Measurements from ENCODE around the gene MRPS10.

The MRPS10 gene

DNA sequence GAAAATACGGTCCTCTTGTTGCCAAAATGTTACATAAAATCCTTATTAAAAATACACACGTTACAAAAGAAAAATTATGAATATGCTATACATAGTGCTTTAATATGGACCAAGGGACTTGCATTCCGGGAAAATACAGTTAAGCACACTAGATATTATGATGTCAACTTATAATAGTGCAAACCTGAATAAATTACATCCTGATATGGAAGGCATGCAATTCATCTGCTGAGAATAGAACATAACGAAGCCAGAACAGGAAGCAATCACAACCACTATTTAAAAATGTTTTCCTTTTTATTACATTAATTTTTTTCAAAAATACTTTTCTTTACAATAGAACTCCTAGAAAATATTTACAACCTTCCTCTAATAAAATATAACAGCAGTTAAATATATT is 7.8 kb upstream of the MRPS10 start:
- Histone ChIP-seq H3K27ac (no peak overlapping the region), H3K36me3 (no peaks in the 10 kb centered on the region; the same call in 1 of the 2 replicates), H3K4me3 (ENCODE audit: low read depth, low read length) (no peak overlapping the region), H3K9me3 (ENCODE audit: severe bottlenecking) (no peaks in the 10 kb centered on the region), H3K27me3 (ENCODE audit: insufficient read depth, low read depth, severe bottlenecking) (no peaks in the 10 kb centered on the region)
- TF ChIP-seq, protein P1, sequence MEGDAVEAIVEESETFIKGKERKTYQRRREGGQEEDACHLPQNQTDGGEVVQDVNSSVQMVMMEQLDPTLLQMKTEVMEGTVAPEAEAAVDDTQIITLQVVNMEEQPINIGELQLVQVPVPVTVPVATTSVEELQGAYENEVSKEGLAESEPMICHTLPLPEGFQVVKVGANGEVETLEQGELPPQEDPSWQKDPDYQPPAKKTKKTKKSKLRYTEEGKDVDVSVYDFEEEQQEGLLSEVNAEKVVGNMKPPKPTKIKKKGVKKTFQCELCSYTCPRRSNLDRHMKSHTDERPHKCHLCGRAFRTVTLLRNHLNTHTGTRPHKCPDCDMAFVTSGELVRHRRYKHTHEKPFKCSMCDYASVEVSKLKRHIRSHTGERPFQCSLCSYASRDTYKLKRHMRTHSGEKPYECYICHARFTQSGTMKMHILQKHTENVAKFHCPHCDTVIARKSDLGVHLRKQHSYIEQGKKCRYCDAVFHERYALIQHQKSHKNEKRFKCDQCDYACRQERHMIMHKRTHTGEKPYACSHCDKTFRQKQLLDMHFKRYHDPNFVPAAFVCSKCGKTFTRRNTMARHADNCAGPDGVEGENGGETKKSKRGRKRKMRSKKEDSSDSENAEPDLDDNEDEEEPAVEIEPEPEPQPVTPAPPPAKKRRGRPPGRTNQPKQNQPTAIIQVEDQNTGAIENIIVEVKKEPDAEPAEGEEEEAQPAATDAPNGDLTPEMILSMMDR (IDR thresholded peaks at IDR 0.05; ENCODE audit: low read depth, low read length) = no peak
- no peak for DNase-seq

DNA sequence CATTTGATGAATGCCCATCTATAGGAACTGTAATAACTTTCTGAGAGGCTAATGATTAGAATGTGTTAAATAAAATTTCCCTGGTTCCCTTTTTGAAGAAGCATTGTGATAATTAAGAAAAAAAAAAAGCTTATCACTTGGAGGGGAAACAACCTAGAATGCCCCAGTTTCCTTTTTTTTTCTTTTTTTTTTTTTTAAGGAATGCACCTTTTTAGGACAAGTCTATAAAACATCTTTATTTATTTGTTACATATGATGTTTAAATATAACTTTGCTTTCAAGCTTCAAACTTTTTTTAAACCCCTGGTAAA is 7.3 kb upstream of the MRPS10 start:
- H3K36me3 ChIP-seq = no peaks in the 10 kb centered on the region; the same call in 1 of the 2 replicates
- H3K27ac ChIP-seq = no peak overlapping the region
- no peak for DNase-seq
- no peaks in the 10 kb centered on the region for H3K27me3 ChIP-seq (ENCODE audit: insufficient read depth, low read depth, severe bottlenecking)
- H3K9me3 ChIP-seq (ENCODE audit: severe bottlenecking) = no peaks in the 10 kb centered on the region
- no peak overlapping the region for H3K4me3 ChIP-seq (ENCODE audit: low read depth, low read length)
- TF ChIP-seq, protein P1 (IDR thresholded peaks at IDR 0.05; ENCODE audit: low read depth, low read length) = no peak

DNA sequence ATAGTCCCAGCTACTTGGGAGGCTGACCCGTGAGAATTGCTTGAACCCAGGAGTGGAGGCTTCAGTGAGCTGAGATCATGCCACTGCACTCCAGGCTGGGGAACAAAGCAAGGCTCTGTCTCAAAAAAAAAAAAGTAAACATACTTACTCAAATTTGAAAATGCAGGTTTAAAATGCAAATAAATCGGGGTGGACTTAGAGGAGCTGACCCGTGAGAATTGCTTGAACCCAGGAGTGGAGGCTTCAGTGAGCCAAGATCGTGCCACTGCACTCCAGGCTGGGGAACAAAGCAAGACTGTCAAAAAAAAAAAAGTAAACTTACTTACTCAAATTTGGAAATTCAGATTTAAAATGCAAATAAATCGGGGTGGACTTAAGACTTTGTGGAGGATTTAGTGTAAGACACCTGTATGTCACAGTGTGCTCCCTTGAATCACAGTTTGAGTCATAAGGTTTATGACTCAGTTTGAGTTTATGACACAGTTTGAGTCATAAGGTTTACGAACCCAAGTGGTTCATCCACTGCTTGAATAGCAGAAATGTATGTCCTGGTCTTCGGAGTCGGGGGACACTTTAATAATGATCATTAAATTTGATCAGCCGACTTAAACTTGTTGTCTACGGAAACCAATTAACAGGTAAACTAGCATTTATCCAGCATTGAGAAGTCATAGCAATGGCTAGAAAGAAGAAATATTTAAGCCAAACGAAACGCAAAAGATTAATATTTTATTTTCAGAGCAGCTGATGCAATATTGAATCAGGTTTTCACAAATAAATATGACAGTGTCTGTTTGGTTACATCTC is 6.8 kb upstream of the MRPS10 start:
- H3K4me3 ChIP-seq (ENCODE audit: low read depth, low read length) = no peak overlapping the region
- no peaks in the 10 kb centered on the region; the same call in 1 of the 2 replicates for H3K36me3 ChIP-seq
- DNase-seq = no peak
- H3K9me3 ChIP-seq (ENCODE audit: severe bottlenecking) = no peaks in the 10 kb centered on the region
- no peaks in the 10 kb centered on the region for H3K27me3 ChIP-seq (ENCODE audit: insufficient read depth, low read depth, severe bottlenecking)
- TF ChIP-seq, protein P1 (IDR thresholded peaks at IDR 0.05; ENCODE audit: low read depth, low read length) = no peak
- no peak overlapping the region for H3K27ac ChIP-seq

DNA sequence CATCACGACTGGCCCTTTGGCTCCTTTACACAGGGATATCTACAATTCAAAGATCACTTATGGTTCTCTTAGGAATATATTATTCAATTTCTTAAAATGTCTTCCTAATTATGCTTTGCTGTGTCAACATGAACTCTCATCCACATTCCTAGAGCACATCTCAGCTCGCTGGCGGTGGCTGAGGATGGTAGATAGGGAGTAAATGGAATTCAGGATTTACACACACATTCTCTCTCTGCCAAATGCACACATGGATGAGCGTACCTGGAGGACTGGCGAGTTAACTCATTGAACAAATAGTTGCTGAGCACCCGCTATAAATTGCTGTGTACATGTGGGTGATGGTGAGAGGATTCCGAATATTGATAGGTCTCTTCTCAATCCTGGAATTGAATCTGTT is 4.8 kb upstream of the MRPS10 start:
- Histone ChIP-seq H3K27ac (no peak overlapping the region), H3K27me3 (ENCODE audit: insufficient read depth, low read depth, severe bottlenecking) (no peaks in the 10 kb centered on the region), H3K9me3 (ENCODE audit: severe bottlenecking) (no peaks in the 10 kb centered on the region), H3K36me3 (no peaks in the 10 kb centered on the region), H3K4me3 (ENCODE audit: low read depth, low read length) (no peak overlapping the region)
- TF ChIP-seq, protein P1 (IDR thresholded peaks at IDR 0.05; ENCODE audit: low read depth, low read length) = no peak
- DNase-seq = no peak

DNA sequence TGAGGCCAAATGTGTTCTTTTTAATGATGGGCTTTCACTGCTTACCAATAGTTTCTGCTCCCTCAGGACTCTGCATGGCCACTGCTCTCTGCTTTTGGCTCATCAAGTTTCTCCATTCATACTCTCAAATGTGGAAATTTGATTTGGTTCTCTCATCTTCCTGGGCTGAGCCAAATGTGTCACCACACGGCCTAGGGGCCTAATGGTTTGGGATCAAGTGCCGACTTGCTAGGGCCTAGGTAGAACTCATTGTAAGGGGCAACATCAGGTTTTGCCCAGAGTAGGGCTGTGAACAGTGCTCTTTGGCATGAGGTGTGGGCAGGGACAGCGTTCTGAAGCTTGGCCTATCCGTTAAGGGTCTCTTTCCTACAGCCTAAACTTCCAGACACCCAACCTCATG is 3.9 kb upstream of the MRPS10 start:
- no peak overlapping the region for H3K27ac ChIP-seq
- TF ChIP-seq, protein P1 (IDR thresholded peaks at IDR 0.05; ENCODE audit: low read depth, low read length) = no peak
- H3K9me3 ChIP-seq (ENCODE audit: severe bottlenecking) = no peaks in the 10 kb centered on the region
- DNase-seq = no peak
- H3K36me3 ChIP-seq = no peaks in the 10 kb centered on the region
- no peak overlapping the region for H3K4me3 ChIP-seq (ENCODE audit: low read depth, low read length)
- no peaks in the 10 kb centered on the region for H3K27me3 ChIP-seq (ENCODE audit: insufficient read depth, low read depth, severe bottlenecking)

DNA sequence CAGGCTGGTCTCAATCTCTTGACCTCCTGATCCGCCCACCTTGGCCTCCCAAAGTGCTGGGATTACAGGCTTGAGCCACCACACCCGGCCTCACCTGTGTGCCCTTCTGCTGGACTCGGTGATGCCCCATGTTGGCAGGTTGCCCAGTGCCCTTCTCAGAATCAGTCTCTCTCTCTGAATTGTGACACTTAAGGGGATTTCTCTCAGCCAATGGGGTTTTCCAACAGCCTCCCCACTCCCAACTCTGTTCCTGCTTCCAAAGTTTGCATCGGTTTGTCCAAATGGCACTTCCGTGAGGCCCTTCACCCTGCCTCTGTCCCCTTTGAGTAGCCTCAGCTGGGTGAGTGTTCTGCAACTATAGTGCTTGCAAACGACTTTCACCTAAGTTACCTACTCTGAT is 3.1 kb upstream of the MRPS10 start:
- H3K27me3 ChIP-seq (ENCODE audit: insufficient read depth, low read depth, severe bottlenecking) = no peaks in the 10 kb centered on the region
- H3K27ac ChIP-seq = no peak overlapping the region
- no peak for DNase-seq
- no peaks in the 10 kb centered on the region for H3K9me3 ChIP-seq (ENCODE audit: severe bottlenecking)
- no peaks in the 10 kb centered on the region for H3K36me3 ChIP-seq
- TF ChIP-seq, protein P1 (IDR thresholded peaks at IDR 0.05; ENCODE audit: low read depth, low read length) = no peak
- H3K4me3 ChIP-seq (ENCODE audit: low read depth, low read length) = no peak overlapping the region

All from WERI-Rb-1 (cell line).